Activated naive CD8-positive, alpha-beta T cell treated with anti-CD3 and anti-CD28 coated beads, Interleukin-2, amount 50 U/mL, for 16 hours (primary cell): ENCODE measurements around the gene ZNF691.
"Not testable (repeated sequence)": the region's sequence is repeated elsewhere in the genome, so short reads cannot be mapped to it uniquely, and the experiment has no call there.

Source experiments
- DNase-seq: peaks from one replicate; pipeline ENCODE4 v3.0.0-alpha.2; 2020; ENCODE audit warnings: low read depth, low spot score

ZNF691 gene

DNA sequence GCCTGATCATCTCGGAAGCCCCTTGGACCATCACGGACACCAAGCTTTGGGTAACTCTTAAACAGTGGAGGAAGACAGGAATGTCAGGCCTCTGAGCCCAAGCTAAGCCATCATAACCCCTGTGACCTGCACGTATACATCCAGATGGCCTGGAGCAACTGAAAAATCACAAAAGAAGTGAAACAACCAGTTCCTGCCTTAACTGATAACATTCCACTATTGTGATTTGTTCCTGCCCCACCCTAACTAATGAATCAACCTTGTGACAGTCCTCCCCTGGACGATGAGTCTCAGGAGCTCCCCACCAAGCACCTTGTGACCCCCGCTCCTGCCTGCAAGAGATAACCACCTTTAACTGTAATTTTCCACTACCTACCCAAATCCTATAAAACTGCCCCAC is 13.0 kb downstream of the ZNF691 start:
- DNase-seq, result not testable (repeated sequence)

DNA sequence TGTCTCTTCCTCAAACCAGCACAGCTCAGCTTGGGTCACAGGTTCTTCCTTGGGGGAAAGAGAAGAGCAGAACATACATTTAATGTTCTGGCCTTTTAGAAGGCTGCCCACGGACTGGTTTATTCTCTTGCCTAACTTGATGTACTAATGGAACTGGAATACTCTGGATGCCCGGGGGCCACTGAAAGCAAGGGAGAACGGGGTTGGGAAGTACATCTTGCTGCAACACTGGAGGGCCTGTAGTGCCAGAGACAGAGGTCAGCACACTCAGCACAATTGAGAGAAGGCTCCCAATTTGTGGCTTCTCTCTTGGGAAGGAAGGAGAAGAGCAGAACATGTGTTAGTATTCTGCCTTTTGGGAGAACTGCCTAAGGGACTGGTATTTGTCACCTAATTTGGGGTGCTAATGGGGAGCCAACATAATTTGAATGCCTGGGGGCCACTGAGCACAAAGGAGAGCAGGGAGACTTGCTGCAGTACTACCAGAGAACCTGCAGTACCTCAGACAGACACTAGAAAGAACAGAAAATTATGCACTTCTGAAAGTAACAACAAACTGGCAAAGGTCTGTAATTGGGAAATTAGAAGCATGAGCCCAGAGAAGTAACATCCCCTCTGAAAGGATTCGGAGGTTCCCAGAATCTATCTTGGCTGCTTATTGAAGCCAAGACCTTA is 14.1 kb downstream of the ZNF691 start:
- no peak for DNase-seq

DNA sequence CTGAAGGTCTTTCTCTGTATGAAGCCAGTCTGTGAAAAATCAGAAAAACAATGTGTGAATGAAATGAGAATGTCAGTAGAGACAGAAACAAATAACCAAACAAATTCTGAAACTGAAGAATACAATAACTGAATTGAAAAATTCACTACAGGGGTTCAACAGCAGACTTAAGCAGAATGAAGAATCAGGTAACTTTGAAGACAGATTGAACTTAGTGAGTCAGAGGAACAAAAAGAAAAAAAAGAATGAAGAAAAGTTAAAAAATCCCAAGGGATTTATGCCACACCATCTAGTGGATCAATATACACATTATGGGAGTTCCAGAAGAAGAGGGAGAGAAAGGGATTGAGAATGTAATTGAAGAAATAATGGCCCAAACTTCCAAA is 14.6 kb downstream of the ZNF691 start:
- DNase-seq, result no peak

DNA sequence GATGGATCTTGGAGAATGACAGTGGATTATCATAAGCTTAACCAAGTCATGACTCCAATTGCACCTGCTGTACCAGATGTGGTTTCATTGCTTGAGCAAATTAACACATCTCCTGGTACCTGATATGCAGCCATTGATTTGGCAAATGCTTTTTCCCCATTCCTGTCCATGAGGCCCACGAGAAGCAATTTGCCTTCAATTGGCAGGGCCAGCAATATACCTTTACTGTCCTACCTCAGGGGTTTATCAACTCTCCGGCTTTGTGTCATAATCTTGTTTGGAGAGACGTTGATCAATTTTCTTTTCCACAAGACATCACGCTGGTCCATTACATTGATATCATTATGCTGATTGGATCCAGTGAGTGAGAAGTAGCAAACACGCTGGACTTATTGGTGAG is 20.1 kb downstream of the ZNF691 start:
- no peak for DNase-seq

DNA sequence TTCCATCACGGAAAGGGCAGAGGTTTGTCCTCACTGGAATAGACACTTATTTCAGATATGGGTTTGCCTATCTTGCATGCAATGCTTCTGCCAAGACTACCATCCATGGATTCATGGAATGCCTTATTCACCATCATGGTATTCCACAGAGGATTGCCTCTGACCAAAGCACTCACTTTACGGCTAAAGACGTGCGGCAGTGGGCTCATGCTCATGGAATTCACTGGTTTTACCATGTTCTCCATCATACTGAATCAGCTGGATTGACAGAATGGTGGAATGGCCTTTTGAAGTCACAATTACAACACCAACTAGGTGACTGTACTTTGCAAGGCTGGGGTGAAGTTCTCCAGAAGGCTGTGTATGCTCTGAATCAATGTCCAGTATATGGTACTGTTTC is 22.1 kb downstream of the ZNF691 start:
- DNase-seq, result not testable (repeated sequence)

DNA sequence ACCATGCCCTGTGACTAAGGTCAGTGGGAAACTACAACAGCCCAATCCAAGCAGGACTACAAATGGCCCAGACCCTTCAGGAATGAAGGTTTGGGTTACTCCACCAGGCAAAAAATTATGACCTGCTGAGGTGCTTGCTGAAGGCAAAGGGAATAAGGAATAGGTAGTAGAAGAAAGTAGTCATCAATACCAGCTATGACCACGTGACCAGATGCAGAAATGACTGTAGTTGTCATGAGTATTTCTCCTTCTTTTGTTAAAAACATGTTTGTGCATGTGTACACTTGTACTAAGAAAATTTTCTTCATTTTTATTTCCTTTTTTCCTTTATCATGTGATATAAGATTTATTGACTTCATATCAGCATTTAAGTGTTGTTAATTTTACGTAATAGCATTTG is 22.8 kb downstream of the ZNF691 start:
- DNase-seq, result not testable (repeated sequence)

DNA sequence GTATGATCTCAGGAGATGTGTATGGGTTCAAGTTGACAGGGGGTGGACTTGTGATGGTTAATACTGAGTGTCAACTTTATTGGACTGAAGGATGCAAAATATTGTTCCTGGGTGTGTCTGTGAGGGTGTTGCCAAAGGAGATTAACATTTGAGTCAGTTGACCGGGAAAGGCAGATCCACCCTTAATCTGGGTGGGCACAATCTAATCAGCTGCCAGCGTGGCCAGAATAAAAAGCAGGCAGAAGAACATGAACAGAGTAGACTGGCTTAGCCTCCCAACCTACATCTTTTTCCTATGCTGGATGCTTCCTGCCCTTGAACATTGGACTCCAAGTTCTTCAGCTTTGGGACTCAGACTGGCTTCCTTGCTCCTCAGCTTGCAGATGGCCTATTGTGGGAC is 23.3 kb downstream of the ZNF691 start:
- DNase-seq, result not testable (repeated sequence)

DNA sequence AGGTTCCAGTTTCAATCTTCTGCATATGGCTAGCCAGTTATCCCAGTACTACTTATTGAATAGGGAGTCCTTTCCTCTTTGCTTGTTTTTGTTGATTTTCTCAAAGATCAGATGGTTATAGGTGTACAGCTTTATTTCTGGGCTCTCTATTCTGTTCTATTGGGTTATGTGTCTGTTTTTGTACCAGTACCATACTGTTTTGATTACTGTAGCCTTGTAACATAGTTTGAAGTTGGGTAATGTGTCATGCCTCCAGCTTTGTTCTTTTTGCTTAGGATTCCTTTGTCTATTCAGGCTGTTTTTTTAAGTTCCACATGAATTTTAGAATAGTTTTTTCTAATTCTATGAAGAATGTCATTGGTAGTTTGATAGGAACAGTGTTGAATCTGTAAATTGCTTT is 26.7 kb downstream of the ZNF691 start:
- not testable (repeated sequence) for DNase-seq

DNA sequence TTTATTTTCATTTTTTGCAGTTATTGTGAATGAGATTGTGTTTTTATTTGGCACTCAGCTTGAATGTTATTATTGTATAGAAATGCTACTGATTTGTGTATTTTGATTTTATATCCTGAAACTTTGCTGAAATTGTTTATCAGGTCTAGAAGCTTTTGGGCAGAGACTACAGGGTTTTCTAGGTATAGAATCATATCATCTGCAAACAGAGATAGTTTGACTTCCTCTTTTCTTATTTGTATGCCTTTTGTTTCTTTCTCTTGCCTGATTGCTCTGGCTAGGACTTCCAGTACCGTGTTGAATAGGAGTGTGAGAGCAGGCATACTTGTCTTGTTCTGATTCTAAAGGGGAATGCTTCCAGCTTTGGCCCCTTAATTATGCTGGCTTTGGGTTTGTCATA is 27.3 kb downstream of the ZNF691 start:
- no peak for DNase-seq

DNA sequence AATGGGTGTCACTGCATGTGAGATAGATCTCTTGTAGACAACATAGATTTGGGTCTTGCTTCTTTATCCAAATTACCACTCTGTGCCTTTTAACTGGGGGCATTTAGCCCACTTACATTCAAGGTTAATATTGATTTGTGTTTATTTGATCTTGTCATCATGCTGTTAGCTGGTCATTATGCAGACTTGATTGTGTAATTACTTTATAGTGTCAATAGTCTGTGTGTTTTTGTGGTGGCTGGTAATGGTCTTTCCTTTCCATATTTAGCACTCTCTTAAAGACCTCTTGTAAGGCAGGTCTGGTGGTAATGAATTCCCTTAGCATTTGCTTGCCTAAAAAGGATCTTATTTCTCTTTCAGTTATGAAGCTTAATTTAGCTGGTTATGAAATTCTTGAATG is 29.6 kb downstream of the ZNF691 start:
- DNase-seq, result no peak

DNA sequence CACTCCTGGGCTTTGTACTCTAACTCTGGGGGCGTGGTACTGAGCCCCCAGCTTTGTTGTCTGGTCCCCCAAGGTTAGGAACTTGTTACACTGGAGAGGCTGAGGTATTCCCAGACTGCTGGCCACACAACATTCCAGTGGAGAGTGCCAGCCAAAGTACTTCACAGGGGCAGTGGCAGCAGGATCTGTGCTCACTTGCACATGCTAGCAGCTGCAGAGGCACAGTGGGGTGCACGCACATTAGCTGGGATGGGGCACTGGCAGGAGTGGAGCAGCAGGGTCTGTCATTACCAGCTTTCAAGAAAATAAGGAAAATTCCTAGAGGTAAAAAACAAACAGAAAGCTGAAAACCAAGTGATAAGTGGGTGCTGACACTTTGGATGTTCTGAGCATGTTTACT is 31.0 kb downstream of the ZNF691 start:
- DNase-seq, result no peak

DNA sequence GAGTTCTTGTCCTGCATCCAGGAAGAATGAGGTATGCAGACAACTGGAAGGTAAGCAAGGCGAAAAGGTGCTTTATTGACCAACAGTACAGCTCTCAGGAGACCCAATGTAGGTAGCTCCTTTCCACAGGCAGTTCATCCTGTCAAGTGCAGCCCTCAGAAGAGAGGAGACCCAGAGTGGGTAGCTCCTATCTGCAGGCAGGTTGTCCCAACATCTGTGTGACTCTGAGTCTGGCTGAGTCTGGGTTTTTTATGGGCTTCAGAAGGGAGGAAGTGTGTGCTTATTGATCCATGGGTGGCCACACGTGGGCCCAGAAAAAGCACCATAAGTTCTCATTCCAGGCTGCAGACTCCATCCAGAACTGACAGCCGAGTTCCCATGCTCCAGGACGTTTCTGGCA is 34.0 kb downstream of the ZNF691 start:
- no peak for DNase-seq

DNA sequence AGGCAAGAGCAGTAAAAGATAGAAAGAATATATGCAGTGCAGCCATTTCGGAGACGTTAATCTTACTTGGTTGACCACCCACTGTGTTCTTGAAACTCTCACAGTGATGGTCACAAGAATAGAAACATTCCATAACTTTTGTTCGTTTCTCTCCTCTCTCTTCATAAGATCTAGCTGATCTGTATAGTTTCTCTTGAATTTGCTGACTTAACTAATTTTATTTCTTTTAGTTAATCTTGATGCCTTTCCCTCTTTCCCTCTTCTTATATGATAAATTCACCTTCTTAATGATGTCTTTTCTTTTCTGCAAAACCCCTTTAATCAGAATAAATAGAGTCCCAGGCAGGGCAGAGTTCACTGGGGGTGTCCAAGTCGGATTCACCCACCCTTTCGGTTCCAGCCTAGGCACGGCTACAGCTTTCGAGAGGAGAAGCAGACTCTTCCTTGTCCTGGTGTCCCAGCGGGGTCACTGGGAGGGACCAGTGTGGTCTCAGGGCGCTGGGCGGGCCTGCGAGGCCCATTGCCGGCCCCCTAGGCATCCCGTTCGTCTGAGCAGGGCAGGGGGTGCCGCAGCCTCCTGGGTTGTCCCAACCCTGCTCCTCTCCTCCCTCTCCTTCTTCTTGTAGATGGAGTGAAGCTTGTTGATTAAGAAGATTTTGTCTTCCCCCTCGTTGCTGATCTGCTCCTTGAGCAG is 39.8 kb downstream of the ZNF691 start:
- no peak for DNase-seq

DNA sequence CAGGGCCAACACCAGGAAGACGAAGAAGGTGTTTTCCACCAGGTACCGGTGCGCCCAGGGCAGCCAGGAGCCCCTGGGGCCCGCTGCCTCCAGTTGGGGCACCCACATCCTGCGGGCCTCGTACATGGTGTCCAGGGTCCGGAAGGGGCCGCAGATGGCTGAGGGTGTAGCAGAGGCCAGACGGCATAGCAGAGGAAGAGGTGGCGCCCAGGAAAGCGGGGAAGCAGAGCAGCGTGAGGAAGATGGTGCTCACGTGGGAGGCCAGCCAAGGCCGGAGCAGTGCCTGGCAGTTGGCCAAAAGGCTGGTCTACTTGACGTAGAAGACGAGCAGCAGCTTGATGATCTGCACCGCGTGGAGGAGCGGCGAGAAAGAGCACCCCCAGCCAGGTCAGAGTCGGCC is 40.4 kb downstream of the ZNF691 start:
- no peak for DNase-seq

DNA sequence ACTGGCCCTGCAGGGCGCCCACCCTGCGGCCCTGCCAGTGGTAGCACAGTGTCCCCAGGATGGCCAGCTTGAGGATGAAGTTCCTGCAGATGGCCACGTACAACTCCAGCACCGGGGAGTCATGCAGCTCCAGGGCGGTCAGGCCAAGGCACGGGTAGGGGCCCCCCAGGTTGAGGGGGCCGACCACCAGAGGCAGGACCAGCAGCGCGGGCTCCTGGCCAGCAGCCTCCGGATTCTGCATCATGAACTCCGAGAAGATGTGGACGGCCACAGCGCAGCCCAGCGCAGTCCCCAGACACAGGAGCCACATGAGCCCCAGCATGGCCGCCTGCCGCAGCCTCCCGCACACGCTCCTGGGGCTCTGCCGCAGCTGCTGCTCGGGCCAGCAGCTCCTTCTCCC is 41.0 kb downstream of the ZNF691 start:
- DNase-seq, result no peak

DNA sequence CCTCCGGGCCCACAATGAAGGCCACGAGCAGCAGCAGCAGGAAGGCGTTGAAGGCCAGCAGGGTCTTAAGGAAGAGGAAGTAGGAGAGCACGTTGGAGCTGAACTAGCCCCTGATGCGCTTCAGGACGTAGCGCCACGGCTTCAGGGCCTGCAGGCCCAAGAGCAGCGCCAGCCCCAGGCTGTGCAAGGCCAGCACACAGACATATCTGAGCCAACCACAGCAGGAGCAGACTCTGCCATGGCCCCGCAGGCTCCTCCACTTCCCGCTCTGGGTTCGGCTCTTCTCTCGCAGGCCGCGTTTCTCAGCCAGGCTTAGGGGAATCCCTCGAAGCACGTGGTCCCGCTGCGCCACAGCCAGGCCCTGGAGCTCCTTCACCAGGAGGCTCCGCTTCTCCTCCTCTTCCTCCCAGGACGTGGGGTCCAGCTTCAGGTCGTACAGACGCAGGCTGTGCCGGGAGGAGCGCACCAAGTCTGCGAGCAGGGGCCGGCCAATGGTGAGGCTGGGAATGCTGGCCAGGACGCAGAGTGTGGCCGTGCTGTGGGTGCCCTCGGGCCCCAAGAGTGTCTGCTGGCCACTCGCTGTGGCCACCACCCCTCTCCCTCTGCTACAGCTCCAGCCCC is 41.7 kb downstream of the ZNF691 start:
- DNase-seq, result no peak

DNA sequence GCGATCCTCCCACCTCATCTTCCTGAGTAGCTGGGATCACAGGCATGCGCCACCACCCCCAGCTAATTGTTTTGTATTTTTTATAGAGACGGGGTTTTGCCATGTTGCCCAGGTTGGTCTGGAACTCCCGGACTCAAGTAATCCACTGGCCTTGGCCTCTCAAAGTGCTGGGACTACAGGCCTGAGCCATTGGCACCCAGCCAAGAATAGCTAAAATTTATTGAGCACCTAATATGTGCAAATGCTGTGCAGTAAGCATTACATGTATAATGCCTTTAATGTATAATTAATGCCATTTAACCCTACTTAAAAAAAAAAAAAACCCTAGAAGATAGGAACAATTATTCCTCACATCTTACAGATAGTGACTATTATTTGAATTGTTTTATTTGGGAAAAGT is 42.9 kb downstream of the ZNF691 start:
- DNase-seq, result no peak

DNA sequence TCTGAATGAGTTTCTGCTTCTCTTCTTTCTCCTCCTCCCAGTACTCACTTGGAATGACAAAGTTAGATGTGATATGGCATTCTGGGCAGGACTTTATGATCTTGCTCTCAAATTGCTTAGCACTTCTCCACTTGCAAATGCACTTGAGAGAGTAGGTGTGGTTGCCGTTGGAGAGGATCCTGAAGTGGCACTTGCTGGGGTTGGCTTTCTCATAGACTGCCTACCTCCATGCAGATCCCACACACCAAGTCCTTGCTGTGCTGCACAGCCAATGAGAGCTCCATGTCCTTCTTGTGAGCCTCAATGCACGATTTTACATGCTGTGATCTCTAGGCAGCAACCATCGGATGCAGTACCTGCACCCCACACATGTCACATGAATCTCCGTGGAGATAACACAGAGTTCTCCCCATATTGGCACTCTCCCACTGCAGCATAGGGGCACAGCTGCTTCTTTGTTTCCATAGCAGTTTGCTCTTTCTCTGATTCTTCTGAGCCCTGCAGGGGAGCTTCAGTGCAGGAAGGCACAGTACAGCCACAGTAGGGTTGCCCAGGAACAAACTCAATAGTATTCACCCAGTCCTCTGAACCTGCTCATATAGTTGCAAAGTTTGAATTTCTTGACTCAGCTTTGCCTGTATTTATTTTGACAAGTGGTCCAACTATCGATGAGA is 45.2 kb downstream of the ZNF691 start:
- no peak for DNase-seq

DNA sequence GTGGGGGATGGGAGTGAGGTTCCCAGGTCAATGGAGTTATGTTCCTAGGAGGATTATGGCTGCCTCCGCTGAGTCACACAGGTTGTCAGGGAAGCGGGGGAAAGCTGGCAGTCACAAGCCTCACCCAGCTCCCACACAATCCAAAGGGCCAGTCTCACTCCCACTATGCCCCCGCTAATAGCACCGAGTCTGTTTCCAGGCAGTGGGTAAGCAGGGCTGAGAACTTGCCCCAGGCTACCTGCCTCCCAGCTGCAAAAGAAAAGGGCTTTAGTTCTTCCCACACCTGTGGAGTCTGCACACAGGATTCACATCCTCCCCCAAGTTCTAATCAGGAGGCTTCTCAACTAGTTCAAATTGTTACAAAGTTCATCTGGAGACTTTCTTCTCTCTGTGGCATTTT is 53.5 kb downstream of the ZNF691 start:
- DNase-seq, result not testable (repeated sequence)
